Body of pancreas (tissue), 4 donors: ENCODE results near the gene ATPAF2.

Source experiments
- POLR2A ChIP-seq, 3 donors: fragments of 450-650 bp; IDR thresholded peaks; one replicate each; pipeline ENCODE4 v1.6.1; 2016; ENCODE audit warnings: antibody characterized with exemption in 3 of 3, mild to moderate bottlenecking in 2 of 3
- TF ChIP-seq, protein P1 (sequence below), 7 experiments: fragments of 450-650 bp in 4 of 7; fragments of 200-600 bp in 3 of 7; sonication (generic) in 3 of 7; IDR thresholded peaks; one replicate each; pipeline ENCODE4 v1.5.1; 2016 to 2019; ENCODE audit warnings: antibody characterized with exemption in 7 of 7

DNA sequence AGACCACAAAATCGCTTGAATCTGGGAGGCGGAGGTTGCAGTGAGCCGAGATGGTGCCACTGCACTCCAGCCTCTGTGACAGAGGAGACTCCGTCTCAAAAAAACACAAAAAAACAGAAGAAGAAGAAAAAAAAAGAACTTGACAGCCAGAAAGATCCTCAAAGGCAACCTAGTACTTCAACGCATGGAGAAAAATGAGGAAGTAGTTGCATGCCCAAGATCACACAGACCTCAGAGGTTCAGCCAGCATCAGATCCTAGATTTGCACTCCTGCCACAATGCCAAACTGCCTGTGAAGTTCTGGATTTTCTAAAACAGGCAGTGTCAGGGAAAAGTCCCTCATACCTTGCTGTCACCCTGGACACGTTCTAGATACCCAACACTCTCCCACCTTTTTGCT lies 1.5 kb downstream of the ATPAF2 start:
- TF ChIP-seq, protein P1, sequence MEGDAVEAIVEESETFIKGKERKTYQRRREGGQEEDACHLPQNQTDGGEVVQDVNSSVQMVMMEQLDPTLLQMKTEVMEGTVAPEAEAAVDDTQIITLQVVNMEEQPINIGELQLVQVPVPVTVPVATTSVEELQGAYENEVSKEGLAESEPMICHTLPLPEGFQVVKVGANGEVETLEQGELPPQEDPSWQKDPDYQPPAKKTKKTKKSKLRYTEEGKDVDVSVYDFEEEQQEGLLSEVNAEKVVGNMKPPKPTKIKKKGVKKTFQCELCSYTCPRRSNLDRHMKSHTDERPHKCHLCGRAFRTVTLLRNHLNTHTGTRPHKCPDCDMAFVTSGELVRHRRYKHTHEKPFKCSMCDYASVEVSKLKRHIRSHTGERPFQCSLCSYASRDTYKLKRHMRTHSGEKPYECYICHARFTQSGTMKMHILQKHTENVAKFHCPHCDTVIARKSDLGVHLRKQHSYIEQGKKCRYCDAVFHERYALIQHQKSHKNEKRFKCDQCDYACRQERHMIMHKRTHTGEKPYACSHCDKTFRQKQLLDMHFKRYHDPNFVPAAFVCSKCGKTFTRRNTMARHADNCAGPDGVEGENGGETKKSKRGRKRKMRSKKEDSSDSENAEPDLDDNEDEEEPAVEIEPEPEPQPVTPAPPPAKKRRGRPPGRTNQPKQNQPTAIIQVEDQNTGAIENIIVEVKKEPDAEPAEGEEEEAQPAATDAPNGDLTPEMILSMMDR (IDR thresholded peaks at IDR 0.05) = no peak
- TF ChIP-seq POLR2A (IDR thresholded peaks at IDR 0.05) = no peak
